Measurements from ENCODE around the gene KANSL1.
"Not testable (repeated sequence)": the region's sequence is repeated elsewhere in the genome, so short reads cannot be mapped to it uniquely, and the experiment has no call there.

The KANSL1 gene

GRCh38 chr17:46191322-46192188 lies 1.7 kb downstream of the KANSL1 start:
- DNase-seq = no peak

DNA sequence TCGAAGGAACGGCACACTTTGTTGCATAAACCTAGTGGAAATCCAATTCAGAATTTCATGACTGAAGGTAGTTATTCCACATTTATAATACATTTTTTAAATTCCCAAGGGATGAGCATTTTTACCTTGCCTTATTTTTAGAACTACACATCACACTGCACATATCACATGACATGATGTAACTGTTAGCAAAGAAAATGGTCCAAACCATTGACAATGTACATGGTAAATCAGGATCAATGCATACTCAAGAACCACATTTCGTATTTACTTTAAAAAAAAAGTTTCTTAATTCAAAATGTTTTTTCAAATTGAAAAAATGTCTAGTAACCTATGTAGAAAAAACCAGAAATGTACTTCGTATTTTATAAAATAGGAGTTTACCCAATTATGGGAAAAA lies 2.5 kb downstream of the KANSL1 start:
- DNase-seq = no peak

GRCh38 chr17:46186827-46187235 lies 6.4 kb downstream of the KANSL1 start:
- peak; percentile 36 to 42 for DNase-seq

DNA sequence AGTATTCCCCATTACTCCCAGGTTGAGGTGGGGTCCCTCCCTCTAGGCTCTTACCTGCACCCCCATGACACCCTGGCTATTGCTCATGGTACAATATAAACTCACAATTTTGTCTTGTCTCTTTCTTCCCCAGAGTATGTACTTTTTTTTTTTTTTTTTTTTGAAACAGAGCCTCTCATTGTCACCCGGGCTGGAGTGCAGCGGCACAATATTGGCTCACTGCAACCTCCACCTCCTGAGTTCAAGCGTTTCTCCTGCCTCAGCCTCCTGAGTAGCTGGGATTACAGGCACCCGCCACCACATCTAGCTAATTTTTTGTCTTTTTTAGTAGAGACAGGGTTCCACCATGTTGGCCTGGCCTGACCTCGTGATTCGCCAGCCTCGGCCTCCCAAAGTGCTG lies 8.5 kb downstream of the KANSL1 start:
- no peak for DNase-seq

DNA sequence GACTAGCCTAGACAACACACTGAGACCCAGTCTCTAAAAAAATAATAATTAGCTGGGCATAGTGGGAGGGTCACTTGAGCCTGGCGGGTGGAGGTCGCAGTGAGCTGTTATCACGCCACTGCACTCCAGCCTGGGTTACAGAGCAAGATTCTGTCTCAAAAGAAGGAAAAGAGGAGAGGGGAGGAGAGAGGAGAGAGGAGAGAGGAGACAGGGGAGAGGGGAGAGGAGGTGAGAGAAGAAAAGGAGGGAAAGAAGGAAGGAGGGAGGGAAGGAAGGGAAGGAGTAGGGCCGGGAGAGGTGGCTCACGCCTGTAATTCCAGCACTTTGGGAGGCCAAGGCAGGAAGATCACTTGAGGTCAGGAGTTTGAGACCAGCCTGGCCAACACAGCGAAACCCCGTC lies 9.8 kb downstream of the KANSL1 start:
- not testable (repeated sequence) for DNase-seq

- DNase-seq = no peak
Measured at GRCh38 chr17:46182961-46183360, 10.3 kb downstream of the KANSL1 start.

- DNase-seq = no peak
Measured at GRCh38 chr17:46181940-46182339, 11.3 kb downstream of the KANSL1 start.

GRCh38 chr17:46181316-46181715 lies 11.9 kb downstream of the KANSL1 start:
- not testable (repeated sequence) for DNase-seq

GRCh38 chr17:46180892-46181274 lies 12.3 kb downstream of the KANSL1 start:
- no peak for DNase-seq

DNA sequence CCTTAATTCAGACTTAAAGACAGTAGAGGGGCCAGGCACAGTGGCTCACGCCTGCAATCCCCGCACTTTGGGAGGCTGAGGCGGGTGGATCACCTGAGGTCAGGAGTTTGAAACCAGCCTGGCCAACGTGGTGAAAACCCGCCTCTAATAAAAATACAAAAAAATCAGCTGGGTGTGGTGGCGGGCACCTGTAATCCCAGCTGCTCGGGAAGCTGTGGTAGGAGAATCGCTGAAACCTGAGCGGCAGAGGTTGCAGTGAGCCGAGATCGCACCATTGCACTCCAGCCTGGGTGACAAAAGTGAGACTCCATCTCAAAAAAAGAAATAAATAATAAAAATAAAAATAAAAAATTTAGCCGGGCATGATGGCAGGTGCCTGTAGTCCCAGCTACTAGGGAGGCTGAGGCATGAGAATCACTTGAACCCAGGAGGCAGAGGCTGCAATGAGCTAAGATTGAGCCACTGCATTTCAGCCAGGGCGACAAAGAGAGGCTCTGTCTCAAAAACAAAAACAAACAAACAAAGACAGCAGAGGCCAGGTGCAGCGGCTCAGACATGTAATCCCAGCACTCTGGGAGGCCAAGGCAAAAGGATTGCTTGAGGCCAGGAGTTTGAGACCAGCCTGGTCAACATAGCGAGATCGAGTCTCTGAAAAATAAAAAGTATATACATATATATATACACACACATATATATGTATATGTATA lies 12.9 kb downstream of the KANSL1 start:
- not testable (repeated sequence) for DNase-seq

- no peak for DNase-seq
Measured at GRCh38 chr17:46179375-46179999, 13.7 kb downstream of the KANSL1 start.

GRCh38 chr17:46178550-46179214 lies 14.5 kb downstream of the KANSL1 start:
- no peak for DNase-seq

DNA sequence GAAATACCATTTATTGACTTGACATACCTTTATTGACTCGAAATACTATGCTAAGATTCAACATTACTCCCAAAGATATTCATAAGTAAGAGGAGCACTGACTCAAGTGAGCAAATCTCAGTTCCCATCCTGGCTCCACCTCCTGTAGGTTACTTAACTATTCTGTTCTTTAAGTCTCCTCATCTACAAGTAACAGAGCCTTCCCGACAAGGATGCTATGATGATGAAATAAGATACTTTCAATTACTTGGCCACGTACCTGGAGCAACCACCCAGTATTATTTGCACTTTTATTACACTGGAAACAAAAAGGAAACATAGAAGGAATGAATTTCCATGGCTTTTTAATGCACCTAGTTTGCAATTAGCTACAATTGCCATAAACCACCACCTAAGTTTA lies 16.3 kb downstream of the KANSL1 start:
- DNase-seq = no peak

DNA sequence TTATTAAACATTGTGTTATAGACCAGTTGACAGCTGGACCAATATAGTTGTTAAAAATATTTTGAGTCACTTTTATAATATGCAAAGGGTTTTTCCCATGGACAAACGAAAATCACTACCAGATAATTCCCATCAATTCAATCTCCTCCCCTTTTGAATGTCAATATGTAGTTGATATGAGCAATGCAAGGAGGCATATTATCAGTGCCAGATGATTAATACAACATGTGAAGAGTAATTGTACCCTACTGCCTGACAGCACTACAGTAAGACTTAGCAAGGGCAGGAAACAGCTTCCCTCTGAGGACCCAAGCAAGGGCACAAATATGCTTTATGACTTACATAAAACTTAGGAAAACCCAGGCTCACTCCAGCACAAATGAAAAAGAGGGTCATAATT lies 17.3 kb downstream of the KANSL1 start:
- no peak for DNase-seq

DNA sequence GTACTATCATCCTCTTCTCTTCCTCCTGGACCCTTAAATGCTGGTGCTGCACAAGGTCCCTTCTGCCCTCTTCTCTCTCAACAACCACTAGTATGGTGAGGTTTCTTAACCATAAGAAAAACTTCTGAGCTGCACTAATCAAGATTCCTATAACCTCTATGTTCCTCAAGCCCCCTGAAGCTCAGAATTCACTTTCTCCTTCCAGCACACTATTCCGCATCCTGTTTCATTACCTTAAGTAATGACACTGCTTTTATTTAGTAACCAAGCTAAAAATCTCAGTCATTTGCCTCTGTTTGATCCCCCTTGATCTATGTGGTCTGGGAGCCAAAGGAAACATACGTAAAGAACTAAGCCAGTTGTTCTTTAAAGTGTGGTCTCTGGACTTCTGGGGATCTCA lies 20.1 kb downstream of the KANSL1 start:
- DNase-seq = no peak

DNA sequence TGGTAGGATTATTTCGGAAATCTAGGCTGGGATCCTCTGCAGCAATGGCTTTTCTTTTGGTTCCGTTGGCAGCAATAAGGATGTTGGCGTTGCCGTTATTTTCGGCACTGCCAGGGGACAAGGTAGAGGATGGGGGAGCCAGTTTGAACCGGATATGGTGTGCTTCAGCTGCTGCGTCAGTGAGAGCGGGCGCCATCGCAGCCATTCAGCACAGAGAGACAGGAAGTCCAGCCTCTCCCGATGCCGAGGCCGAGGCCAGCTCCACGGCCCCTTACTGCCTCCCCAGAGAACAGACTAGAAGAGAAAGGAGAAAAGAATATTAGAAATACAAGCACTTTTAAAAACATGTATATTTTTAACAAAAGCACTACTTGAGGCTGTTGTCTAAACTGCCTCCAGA lies 21.3 kb downstream of the KANSL1 start:
- no peak for DNase-seq

GRCh38 chr17:46170639-46171429 lies 22.4 kb downstream of the KANSL1 start:
- no peak for DNase-seq

DNA sequence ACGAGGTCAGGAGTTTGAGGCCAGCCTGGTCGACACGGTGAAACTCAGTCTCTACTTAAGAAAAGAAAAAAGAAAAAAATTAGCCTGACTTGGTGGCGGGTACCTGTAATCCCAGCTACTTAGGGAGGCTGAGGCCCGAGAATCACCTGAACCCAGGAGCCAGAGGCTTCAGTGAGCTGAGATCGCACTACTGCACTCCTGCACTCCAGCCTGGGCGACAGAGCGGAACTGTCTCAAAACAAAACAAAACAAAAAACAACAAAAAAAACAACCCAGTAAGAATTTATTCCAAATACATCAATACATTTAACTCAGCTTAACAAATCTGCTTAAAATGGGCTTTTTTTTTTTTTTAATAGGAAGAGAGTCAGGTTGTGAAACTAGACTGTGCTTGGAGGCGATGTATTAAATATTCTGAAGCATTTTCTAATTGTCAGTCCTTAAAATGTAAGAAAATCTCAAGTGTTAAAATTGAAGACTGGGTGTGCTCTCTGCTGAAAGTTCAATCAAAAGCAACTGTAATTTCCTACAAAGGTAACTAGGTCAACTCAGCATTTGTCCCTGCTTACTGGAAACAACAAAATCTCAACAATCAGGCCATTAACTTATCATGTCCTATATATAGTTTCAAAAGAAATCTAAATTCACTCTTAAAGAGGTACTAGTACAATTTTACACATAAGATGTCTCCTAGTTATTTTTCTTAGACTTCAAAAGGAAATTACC lies 23.2 kb downstream of the KANSL1 start:
- DNase-seq = no peak

DNA sequence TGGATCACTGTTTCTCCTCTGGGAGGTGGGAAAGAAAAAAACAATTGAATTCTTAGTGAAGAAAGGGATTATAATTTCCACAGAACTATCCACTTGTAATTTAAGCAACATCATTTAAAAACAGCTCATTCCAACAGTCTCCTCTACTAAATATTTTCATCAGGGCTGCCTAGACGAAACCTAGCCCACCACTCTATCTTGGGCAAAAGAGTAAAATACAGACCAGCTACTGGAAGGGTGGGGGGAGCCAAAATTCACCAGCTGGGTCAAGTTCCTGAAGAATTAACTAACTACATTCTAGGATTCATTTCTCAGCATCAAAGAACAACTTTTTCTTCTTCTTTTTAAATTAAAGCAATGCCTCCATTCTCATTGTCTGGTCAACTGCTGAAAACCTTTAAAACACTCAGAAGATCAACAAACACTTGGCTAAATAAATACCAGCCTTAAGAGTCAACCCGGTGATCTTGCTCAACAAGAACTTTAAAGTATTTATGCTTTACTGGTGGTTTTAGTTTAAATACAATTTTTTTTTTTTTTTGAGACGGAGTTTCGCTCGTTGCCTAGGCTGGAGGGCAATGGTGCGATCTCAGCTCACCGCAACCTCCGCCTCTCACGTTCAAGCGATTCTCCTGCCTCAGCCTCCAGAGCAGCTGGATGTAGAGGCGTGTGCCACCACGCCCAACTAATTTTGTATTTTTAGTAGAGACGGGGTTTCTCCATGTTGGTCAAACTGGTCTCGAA lies 25.2 kb downstream of the KANSL1 start:
- DNase-seq = no peak

- no peak for DNase-seq
Measured at GRCh38 chr17:46167267-46167666, 26.0 kb downstream of the KANSL1 start.

DNA sequence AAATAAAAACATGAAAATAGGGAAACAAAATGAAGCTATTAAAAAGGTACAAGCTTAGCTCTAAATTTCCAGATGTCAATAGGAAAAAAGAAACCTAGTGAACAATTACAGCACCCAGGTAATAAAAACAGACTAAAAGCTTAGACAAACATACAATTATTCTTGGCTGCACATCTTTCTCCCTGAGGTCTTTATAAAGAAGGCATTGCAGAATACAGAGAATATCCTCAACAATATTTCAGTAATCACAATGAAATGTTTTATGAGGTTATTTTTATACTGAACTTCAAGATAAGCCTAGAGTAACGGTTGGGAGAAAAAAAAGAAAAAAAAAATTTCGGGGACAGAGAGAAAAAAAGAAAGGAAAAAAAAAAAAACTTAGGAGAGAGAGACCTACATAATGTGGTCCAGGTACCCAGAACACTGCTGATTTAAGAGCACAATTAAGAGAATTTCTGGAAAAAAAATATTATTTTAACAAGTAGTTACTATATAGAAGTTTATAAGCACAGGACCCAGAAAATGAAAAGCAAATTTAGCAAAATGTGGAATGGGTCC lies 26.5 kb downstream of the KANSL1 start:
- DNase-seq = no peak
